GM18505 (cell line): Measurements from ENCODE around the gene COL9A3.

Experiments
- ATAC-seq: cut with Tn5 transposase; IDR thresholded peaks from one replicate; pipeline ENCODE4 v1.9.1; 2021; ENCODE audit not compliant: unreplicated experiment
- POLR2A ChIP-seq: IDR thresholded peaks from 4 replicates; pipeline ENCODE4 v1.6.1; 2011; ENCODE audit warnings: borderline replicate concordance; ENCODE audit not compliant: insufficient read depth, insufficient read length; ENCODE audit errors: extremely low read depth

Gene COL9A3

DNA sequence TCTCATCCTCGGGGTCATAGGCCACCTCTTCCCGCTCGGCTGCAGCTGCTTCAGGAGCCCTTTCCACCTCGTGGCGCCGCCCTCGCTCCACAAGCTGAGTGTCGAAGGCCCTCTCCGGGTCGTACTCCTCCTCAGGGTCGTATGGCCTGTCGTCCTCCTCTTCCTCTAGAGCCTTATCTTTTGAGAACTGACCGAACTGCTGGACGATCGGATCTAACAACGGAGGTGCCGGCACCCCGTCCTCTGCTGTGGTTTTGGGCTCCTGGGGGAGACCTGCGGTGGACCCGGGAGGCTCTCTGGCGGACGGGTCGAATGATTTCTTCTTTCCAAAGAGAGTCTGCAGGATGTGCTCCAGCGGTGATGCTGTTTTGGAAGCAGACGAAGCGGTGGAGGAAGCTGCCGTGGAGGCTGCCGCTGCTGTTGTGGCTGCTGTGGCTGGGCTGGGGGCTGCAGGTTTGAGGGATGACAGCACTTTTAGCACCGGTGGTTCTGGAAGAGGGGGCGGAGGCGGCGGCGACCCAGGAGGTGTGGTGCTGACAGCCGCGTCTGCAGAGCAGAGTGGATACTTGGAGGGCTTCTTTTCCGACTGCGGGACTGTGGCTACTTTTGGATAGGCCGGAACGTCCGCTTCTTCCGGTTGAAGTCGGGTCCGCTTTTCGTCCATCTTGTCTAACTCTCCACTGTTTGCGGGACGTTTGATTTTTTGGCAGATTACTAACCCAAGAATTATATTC lies 65.0 kb downstream of the COL9A3 start:
- TF ChIP-seq POLR2A: no peak
- no peak for ATAC-seq

GRCh38 chr20:62882426-62882825 lies 65.6 kb downstream of the COL9A3 start:
- ATAC-seq: no peak
- TF ChIP-seq POLR2A: no peak

GRCh38 chr20:62884556-62884955 lies 67.7 kb downstream of the COL9A3 start:
- no peak for ATAC-seq
- no peak for TF ChIP-seq POLR2A

GRCh38 chr20:62885046-62885895 lies 68.4 kb downstream of the COL9A3 start:
- no peak for TF ChIP-seq POLR2A
- no peak for ATAC-seq

DNA sequence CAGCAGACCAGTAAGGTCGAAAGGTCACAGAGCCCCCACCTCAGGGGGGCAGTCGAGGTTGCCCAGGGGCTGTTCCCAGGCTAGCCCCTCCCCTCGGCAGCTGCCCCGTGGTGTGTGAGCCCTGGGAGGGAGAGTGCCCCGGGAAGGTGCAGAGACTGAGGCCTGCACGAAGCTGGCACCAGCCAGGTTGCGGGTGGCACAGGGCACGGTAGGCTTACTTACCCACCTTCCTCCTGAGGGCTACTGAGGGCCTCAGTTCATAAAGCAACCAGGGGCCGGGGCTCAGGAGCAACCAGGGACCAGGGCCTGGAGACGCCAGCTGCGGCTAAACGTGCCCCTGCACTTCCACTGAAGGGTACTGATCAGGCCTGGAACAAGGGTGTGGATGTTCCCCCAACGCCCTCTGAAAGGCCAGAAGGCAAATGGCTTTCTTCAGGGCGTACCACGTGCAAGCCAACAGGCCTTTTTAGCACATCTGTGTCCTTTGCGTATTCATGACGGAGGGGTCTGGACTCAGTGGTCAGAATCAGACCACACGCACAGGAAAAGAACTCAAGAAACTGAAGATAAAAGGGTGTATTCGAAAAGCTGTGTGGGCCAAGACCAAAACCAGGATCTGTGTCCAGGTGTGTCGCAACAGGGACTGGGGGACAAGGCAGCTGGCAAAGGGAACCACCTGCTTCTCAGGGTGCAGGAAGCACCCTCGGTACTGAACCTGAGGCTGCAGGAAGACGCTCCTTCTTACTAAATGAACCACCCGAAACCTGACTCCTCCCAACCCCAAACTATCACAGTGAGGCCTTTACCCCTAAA lies 69.3 kb downstream of the COL9A3 start:
- TF ChIP-seq POLR2A: no peak
- no peak for ATAC-seq

DNA sequence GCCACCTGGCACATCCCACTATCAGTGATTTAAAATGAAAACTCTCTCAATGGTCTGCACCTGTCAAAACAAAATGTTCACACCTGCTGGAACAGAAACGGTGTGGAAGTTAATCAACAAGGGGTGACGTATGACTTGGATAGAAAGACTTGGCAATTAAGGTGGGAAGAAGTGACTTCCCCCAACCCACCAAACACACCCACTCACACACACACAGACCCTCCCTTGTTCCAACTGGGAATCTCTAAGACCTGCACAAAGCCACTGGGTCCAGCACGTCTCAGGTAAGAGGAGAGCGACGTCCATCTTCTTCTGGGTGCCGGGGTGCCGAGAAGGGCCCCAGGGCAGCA lies 69.8 kb downstream of the COL9A3 start:
- no peak for ATAC-seq
- no peak for TF ChIP-seq POLR2A

DNA sequence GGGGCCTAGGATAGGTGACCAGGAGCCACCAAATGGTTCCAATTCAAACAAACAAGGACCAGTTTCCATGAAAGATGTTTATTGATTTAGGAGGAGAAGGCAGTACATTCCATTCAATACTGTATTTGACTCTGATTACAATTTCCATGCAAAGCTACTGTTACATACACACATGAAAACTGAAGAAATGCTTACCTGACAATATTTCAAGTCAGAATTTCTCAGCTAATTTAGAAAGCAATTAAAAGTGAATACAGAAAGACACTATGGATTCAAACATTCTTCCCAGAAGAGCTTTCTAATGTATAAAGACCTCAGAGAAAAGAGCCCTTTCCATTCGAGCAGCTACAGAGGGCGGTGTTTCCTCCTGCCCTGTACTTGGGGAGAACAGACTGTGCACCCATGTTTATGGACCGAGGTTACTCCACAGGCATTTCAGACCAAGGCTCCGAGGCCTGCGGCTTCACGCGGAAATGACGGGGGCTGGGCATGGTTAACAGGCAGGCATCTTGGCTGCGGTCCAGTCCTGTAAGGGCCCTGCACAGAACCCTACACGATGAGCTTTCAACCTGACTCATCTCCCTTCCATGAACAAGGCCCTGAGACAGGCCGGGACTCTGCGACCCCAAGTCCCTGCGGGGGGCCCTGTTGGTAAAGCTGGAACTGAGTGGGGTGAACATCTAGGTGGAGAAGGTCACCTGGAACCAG lies 70.5 kb downstream of the COL9A3 start:
- ATAC-seq: no peak
- TF ChIP-seq POLR2A: no peak

DNA sequence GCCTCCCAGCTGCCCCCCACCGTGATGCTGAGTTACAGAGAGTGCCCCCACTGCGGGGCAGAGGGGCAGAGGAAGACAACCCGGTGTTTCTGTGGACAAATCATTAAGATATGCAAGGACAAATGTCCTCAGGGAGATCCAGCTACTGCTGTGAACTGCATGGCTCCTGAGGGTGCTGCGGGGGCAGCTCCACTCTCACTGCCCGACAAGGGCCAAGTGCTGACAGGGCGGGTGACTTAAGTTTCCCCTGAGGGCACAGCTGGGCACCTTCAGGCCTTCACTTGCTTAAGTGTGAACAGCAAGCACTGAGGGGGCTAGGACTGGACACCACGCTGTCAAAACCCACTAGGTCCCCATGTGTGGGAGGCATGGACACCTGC lies 71.0 kb downstream of the COL9A3 start:
- ATAC-seq: no peak
- TF ChIP-seq POLR2A: no peak

GRCh38 chr20:62888406-62888805 lies 71.6 kb downstream of the COL9A3 start:
- TF ChIP-seq POLR2A: no peak

GRCh38 chr20:62888910-62889309 lies 72.1 kb downstream of the COL9A3 start:
- no peak for ATAC-seq
- TF ChIP-seq POLR2A: no peak

More at GRCh38 chr20:62888406-62888805, 71.6 kb downstream of the COL9A3 start:
- ATAC-seq: no peak

GRCh38 chr20:62889411-62889810 lies 72.6 kb downstream of the COL9A3 start:
- no peak for TF ChIP-seq POLR2A
- ATAC-seq: no peak

DNA sequence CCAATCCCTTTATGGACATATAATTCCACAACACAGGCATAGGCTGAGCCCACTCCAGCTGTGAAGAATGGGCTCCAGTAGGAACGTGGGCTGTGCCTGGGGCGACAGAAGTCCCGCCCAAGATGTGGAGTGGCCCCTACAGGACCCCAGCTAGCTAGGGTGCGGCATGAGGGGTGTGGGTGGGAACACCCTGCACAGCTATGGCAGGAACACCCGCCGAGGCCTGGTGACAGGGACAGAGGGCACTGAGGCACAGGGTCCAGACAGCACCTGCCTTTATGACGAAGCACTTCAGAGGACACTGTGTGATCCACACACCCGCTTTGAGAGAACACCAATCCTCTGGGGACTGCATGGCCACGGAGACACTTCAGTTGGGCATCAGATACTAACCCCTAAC lies 73.0 kb downstream of the COL9A3 start:
- no peak for TF ChIP-seq POLR2A
- ATAC-seq: no peak

- ATAC-seq: no peak
- TF ChIP-seq POLR2A: no peak
These were observed 73.6 kb downstream of the COL9A3 start for GRCh38 chr20:62890444-62890843.
